Liver (tissue), 3 donors: ENCODE data around the gene IFT172.

Experiments
- GABPA ChIP-seq, 2 donors: IDR thresholded peaks in 1 of 2; conservative IDR thresholded peaks in 1 of 2; 2 replicates each; pipeline ENCODE4 v1.6.1; 2016; ENCODE audit warnings: antibody characterized with exemption in 2 of 2, mild to moderate bottlenecking in 1 of 2, moderate library complexity in 1 of 2
- JUND ChIP-seq, 2 donors: IDR thresholded peaks; 2 replicates each; pipeline ENCODE4 v1.6.1; 2016; ENCODE audit warnings: antibody characterized with exemption in 2 of 2
- RAD21 ChIP-seq, 2 donors: IDR thresholded peaks; 2 replicates each; pipeline ENCODE4 v1.6.1; 2016; ENCODE audit warnings: antibody characterized with exemption in 2 of 2, mild to moderate bottlenecking in 2 of 2
- SP1 ChIP-seq: IDR thresholded peaks from 2 replicates; pipeline ENCODE4 v1.6.1; 2018; ENCODE audit warnings: antibody characterized with exemption, mild to moderate bottlenecking
- TAF1 ChIP-seq: conservative IDR thresholded peaks from 2 replicates; pipeline ENCODE4 v1.6.1; 2016; ENCODE audit warnings: antibody characterized with exemption, mild to moderate bottlenecking
- YY1 ChIP-seq: IDR thresholded peaks from 2 replicates; pipeline ENCODE4 v1.6.1; 2016; ENCODE audit warnings: antibody characterized with exemption, mild to moderate bottlenecking
- TF ChIP-seq, protein P1 (sequence below): fragments of 150-350 bp; IDR thresholded peaks from 2 replicates; pipeline ENCODE4 v1.5.1; 2017; ENCODE audit warnings: improper control_type of control experiment, low read depth, low read length; ENCODE audit not compliant: missing input control
- TF ChIP-seq, protein P2 (sequence below): IDR thresholded peaks from 2 replicates; pipeline ENCODE4 v1.6.1; 2016; ENCODE audit warnings: antibody characterized with exemption, mild to moderate bottlenecking
- donor health status: healthy.
- donor health status: healthy.

DNA sequence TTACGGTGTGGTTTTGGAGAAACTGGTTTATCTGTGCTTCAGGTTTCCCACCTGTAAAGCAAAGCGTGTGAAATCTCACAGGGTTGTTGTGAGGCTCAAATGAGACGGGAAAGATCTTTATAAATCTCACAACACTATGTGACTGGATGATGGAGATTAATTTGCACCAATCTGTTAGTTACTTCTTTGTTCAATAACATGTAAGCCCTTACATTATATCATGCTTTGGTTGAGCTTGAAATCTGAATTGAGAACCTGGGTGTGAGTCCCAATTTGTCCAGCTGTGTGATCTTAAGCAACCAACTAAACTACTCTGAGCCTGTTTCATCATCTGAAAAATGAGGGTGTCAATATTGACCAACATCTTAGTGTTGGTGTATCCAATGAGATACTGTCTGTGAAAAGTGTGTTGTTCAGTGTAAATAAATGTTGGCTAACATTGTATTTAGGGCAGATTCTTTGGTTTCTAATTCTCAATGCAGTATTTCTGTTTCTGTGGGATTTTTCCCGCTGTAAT, 6.4 kb upstream of the IFT172 start:
- TF ChIP-seq TAF1 = no peak
- TF ChIP-seq, protein P1, sequence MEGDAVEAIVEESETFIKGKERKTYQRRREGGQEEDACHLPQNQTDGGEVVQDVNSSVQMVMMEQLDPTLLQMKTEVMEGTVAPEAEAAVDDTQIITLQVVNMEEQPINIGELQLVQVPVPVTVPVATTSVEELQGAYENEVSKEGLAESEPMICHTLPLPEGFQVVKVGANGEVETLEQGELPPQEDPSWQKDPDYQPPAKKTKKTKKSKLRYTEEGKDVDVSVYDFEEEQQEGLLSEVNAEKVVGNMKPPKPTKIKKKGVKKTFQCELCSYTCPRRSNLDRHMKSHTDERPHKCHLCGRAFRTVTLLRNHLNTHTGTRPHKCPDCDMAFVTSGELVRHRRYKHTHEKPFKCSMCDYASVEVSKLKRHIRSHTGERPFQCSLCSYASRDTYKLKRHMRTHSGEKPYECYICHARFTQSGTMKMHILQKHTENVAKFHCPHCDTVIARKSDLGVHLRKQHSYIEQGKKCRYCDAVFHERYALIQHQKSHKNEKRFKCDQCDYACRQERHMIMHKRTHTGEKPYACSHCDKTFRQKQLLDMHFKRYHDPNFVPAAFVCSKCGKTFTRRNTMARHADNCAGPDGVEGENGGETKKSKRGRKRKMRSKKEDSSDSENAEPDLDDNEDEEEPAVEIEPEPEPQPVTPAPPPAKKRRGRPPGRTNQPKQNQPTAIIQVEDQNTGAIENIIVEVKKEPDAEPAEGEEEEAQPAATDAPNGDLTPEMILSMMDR = no peak
- no peak for TF ChIP-seq JUND (IDR thresholded peaks at IDR 0.05)
- TF ChIP-seq YY1 = no peak
- TF ChIP-seq, protein P2, sequence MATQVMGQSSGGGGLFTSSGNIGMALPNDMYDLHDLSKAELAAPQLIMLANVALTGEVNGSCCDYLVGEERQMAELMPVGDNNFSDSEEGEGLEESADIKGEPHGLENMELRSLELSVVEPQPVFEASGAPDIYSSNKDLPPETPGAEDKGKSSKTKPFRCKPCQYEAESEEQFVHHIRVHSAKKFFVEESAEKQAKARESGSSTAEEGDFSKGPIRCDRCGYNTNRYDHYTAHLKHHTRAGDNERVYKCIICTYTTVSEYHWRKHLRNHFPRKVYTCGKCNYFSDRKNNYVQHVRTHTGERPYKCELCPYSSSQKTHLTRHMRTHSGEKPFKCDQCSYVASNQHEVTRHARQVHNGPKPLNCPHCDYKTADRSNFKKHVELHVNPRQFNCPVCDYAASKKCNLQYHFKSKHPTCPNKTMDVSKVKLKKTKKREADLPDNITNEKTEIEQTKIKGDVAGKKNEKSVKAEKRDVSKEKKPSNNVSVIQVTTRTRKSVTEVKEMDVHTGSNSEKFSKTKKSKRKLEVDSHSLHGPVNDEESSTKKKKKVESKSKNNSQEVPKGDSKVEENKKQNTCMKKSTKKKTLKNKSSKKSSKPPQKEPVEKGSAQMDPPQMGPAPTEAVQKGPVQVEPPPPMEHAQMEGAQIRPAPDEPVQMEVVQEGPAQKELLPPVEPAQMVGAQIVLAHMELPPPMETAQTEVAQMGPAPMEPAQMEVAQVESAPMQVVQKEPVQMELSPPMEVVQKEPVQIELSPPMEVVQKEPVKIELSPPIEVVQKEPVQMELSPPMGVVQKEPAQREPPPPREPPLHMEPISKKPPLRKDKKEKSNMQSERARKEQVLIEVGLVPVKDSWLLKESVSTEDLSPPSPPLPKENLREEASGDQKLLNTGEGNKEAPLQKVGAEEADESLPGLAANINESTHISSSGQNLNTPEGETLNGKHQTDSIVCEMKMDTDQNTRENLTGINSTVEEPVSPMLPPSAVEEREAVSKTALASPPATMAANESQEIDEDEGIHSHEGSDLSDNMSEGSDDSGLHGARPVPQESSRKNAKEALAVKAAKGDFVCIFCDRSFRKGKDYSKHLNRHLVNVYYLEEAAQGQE = no peak
- TF ChIP-seq GABPA (IDR thresholded peaks at IDR 0.05 in 1 of 2, conservative IDR thresholded peaks at IDR 0.05 in 1 of 2) = no peak
- TF ChIP-seq SP1 = no peak
- TF ChIP-seq RAD21 (IDR thresholded peaks at IDR 0.05) = no peak
